Naive B cell (primary cell): ENCODE measurements around the gene DEFB132. TPM values are rescaled to one million over a fixed set of nuclear protein-coding genes. Genes with fewer than 3 reads are reported as not detected.
"Not testable (repeated sequence)": the region's sequence is repeated elsewhere in the genome, so short reads cannot be mapped to it uniquely, and the experiment has no call there.

ENCODE experiments used
- ATAC-seq, 2 donors: fragments of 150-1000 bp; cut with Tn5 transposase; 2 replicates each; pipeline ENCODE4 v1.10.0; 2021; ENCODE audit warnings: low read depth in 2 of 2, mild to moderate bottlenecking in 2 of 2, moderate library complexity in 2 of 2
- DNase-seq: peaks from one replicate; pipeline ENCODE4 v3.0.0; 2022
- H3K27ac Mint-ChIP-seq, 6 donors: one replicate each; pipeline ENCODE4 v1.8.0; 2020 to 2022; ENCODE audit warnings: mild to moderate bottlenecking in 6 of 6, mixed read lengths in 6 of 6, moderate library complexity in 5 of 6, inconsistent platforms in 2 of 6
- H3K27me3 Mint-ChIP-seq, 3 donors: one replicate each; pipeline ENCODE4 v1.8.0; 2021 to 2022; ENCODE audit warnings: mixed read lengths in 3 of 3, mild to moderate bottlenecking in 1 of 3
- H3K36me3 Mint-ChIP-seq, 2 donors: one replicate each; pipeline ENCODE4 v1.8.0; 2020 to 2022; ENCODE audit warnings: mixed read lengths in 2 of 2, inconsistent platforms in 1 of 2, mild to moderate bottlenecking in 1 of 2
- H3K4me1 Mint-ChIP-seq, 3 donors: one replicate each; pipeline ENCODE4 v1.8.0; 2020 to 2022; ENCODE audit warnings: mixed read lengths in 3 of 3, inconsistent platforms in 1 of 3, mild to moderate bottlenecking in 1 of 3, moderate library complexity in 1 of 3
- H3K4me3 Mint-ChIP-seq, 8 donors: one replicate each; pipeline ENCODE4 v1.8.0; 2020 to 2022; ENCODE audit warnings: mild to moderate bottlenecking in 8 of 8, mixed read lengths in 8 of 8, moderate library complexity in 8 of 8, inconsistent platforms in 2 of 8
- H3K9me3 Mint-ChIP-seq, 7 donors: one replicate each; pipeline ENCODE4 v1.8.0; 2020 to 2022; ENCODE audit warnings: mixed read lengths in 7 of 7, mild to moderate bottlenecking in 5 of 7, inconsistent platforms in 2 of 7, moderate library complexity in 1 of 7
- polyA plus RNA-seq, 6 donors: library from polyadenylated mRNA; unstranded; fragments of 300-500 nt; fragmentation: Illumina TruSeq; gene quantifications; one replicate each; pipeline ENCODE4 v1.2.3, GENCODE V29; 2021; ENCODE audit warnings: low read depth in 6 of 6

DEFB132 gene
- polyA plus RNA-seq, 6 donors from 2014 or later = not detected

- peak overlapping the region; percentile 0 to 94 (median 60) for H3K27ac Mint-ChIP-seq
- H3K4me3 Mint-ChIP-seq = peak overlapping the region; percentile 54 to 92 (median 84)
- DNase-seq (peak; percentile 32), ATAC-seq (peak; percentile 92 to 93)
- H3K36me3 Mint-ChIP-seq = no peaks in the 10 kb centered on the region
- peaks cover 5 to 24% (median 11%) of the 10 kb centered on the region in 3 donors for H3K4me1 Mint-ChIP-seq
- H3K9me3 Mint-ChIP-seq = no peaks in the 10 kb centered on the region
- no peaks in the 10 kb centered on the region for H3K27me3 Mint-ChIP-seq
Observed at GRCh38 chr20:237489-237888, 20.0 kb upstream of the DEFB132 start.

GRCh38 chr20:237929-238328 is 19.6 kb upstream of the DEFB132 start:
- peak overlapping the region; percentile 54 to 92 (median 84) for H3K4me3 Mint-ChIP-seq
- H3K27me3 Mint-ChIP-seq = no peaks in the 10 kb centered on the region
- H3K27ac Mint-ChIP-seq = peak overlapping the region; percentile 0 to 94 (median 60)
- no peaks in the 10 kb centered on the region for H3K36me3 Mint-ChIP-seq
- ATAC-seq (peak; percentile 80 to 81), DNase-seq (no peak)
- no peaks in the 10 kb centered on the region for H3K9me3 Mint-ChIP-seq
- H3K4me1 Mint-ChIP-seq = peaks cover 5 to 24% (median 11%) of the 10 kb centered on the region in 3 donors

GRCh38 chr20:242905-243304 is 14.6 kb upstream of the DEFB132 start:
- H3K27me3 Mint-ChIP-seq = peaks cover 0 to 5% (median 0%) of the 10 kb centered on the region in 3 donors
- H3K27ac Mint-ChIP-seq = no peak overlapping the region
- ATAC-seq (no peak), DNase-seq (no peak)
- no peaks in the 10 kb centered on the region for H3K9me3 Mint-ChIP-seq
- H3K4me3 Mint-ChIP-seq = no peak overlapping the region
- H3K36me3 Mint-ChIP-seq = no peaks in the 10 kb centered on the region
- peaks cover 0 to 9% (median 4%) of the 10 kb centered on the region in 3 donors for H3K4me1 Mint-ChIP-seq

- Mint-ChIP-seq H3K9me3 (no peaks in the 10 kb centered on the region), H3K27ac (no peak overlapping the region), H3K27me3 (peaks cover 0 to 5% (median 5%) of the 10 kb centered on the region in 3 donors), H3K36me3 (no peaks in the 10 kb centered on the region), H3K4me3 (no peak overlapping the region), H3K4me1 (no peaks in the 10 kb centered on the region)
- no peak for ATAC-seq
- DNase-seq = no peak
Observed at GRCh38 chr20:251354-251753, 6.2 kb upstream of the DEFB132 start.

- DNase-seq (no peak), ATAC-seq (no peak)
- no peaks in the 10 kb centered on the region for H3K4me1 Mint-ChIP-seq
- no peaks in the 10 kb centered on the region for H3K36me3 Mint-ChIP-seq
- H3K9me3 Mint-ChIP-seq = no peaks in the 10 kb centered on the region
- no peak overlapping the region for H3K27ac Mint-ChIP-seq
- H3K4me3 Mint-ChIP-seq = no peak overlapping the region
- H3K27me3 Mint-ChIP-seq = peaks cover 4 to 5% (median 5%) of the 10 kb centered on the region in 3 donors
Observed at GRCh38 chr20:252801-253200, 4.7 kb upstream of the DEFB132 start.

GRCh38 chr20:253447-253846 is 4.1 kb upstream of the DEFB132 start:
- not testable (repeated sequence) for H3K9me3 Mint-ChIP-seq, H3K36me3 Mint-ChIP-seq, DNase-seq, H3K4me3 Mint-ChIP-seq, H3K4me1 Mint-ChIP-seq, ATAC-seq, H3K27ac Mint-ChIP-seq
- peaks cover 5 to 11% (median 8%) of the 10 kb centered on the region in 3 donors for H3K27me3 Mint-ChIP-seq

- peaks cover 8 to 22% (median 12%) of the 10 kb centered on the region in 3 donors for H3K27me3 Mint-ChIP-seq
- DNase-seq = no peak
- no peaks in the 10 kb centered on the region for H3K36me3 Mint-ChIP-seq
- no peaks in the 10 kb centered on the region for H3K4me1 Mint-ChIP-seq
- no peak for ATAC-seq
- peak overlapping the region in 1 of 6 donors; percentile 5 for H3K27ac Mint-ChIP-seq
- H3K9me3 Mint-ChIP-seq = no peaks in the 10 kb centered on the region
- H3K4me3 Mint-ChIP-seq = no peak overlapping the region
Observed at GRCh38 chr20:258269-258858, 840 bp downstream of the DEFB132 start.

GRCh38 chr20:258963-259362 is 1.4 kb downstream of the DEFB132 start:
- DNase-seq (no peak), ATAC-seq (no peak)
- Mint-ChIP-seq H3K4me1 (no peaks in the 10 kb centered on the region), H3K27ac (no peak overlapping the region), H3K36me3 (no peaks in the 10 kb centered on the region), H3K9me3 (no peaks in the 10 kb centered on the region), H3K4me3 (no peak overlapping the region), H3K27me3 (peaks cover 8 to 22% (median 12%) of the 10 kb centered on the region in 3 donors)

GRCh38 chr20:259981-260380 is 2.5 kb downstream of the DEFB132 start:
- Mint-ChIP-seq H3K27ac (no peak overlapping the region), H3K4me3 (no peak overlapping the region), H3K9me3 (no peaks in the 10 kb centered on the region), H3K36me3 (no peaks in the 10 kb centered on the region), H3K27me3 (peaks cover 3 to 22% (median 12%) of the 10 kb centered on the region in 3 donors), H3K4me1 (no peaks in the 10 kb centered on the region)
- ATAC-seq (no peak), DNase-seq (no peak)

GRCh38 chr20:263701-264100 is 6.2 kb downstream of the DEFB132 start:
- Mint-ChIP-seq H3K27ac (no peak overlapping the region), H3K4me3 (no peak overlapping the region), H3K9me3 (no peaks in the 10 kb centered on the region), H3K27me3 (peaks cover 4 to 9% (median 7%) of the 10 kb centered on the region in 3 donors), H3K36me3 (no peaks in the 10 kb centered on the region), H3K4me1 (peaks cover 8 to 11% (median 11%) of the 10 kb centered on the region in 3 donors)
- ATAC-seq (no peak), DNase-seq (no peak)

GRCh38 chr20:266596-267562 is 9.4 kb downstream of the DEFB132 start:
- ATAC-seq = peak; percentile 97
- H3K4me3 Mint-ChIP-seq = peak overlapping the region; percentile 77 to 92 (median 86)
- no peaks in the 10 kb centered on the region for H3K36me3 Mint-ChIP-seq
- DNase-seq = peak; percentile 86
- H3K27ac Mint-ChIP-seq = peak overlapping the region in 2 of 6 donors; percentile 56 to 84
- peaks cover 0 to 4% (median 0%) of the 10 kb centered on the region in 3 donors for H3K27me3 Mint-ChIP-seq
- no peaks in the 10 kb centered on the region for H3K9me3 Mint-ChIP-seq
- H3K4me1 Mint-ChIP-seq = peaks cover 8 to 11% (median 11%) of the 10 kb centered on the region in 3 donors

- H3K9me3 Mint-ChIP-seq = no peaks in the 10 kb centered on the region
- DNase-seq (no peak), ATAC-seq (no peak)
- peaks cover 8 to 11% (median 11%) of the 10 kb centered on the region in 3 donors for H3K4me1 Mint-ChIP-seq
- H3K36me3 Mint-ChIP-seq = no peaks in the 10 kb centered on the region
- peaks cover 0 to 4% (median 0%) of the 10 kb centered on the region in 3 donors for H3K27me3 Mint-ChIP-seq
- H3K4me3 Mint-ChIP-seq = no peak overlapping the region
- H3K27ac Mint-ChIP-seq = peak overlapping the region in 2 of 6 donors; percentile 42 to 57
Observed at GRCh38 chr20:270517-270916, 13.0 kb downstream of the DEFB132 start.

GRCh38 chr20:271069-271468 is 13.5 kb downstream of the DEFB132 start:
- ATAC-seq = no peak
- H3K27me3 Mint-ChIP-seq = peaks cover 0 to 4% (median 0%) of the 10 kb centered on the region in 3 donors

More at GRCh38 chr20:271069-271468, 13.5 kb downstream of the DEFB132 start:
- DNase-seq = no peak
- H3K27ac Mint-ChIP-seq = peak overlapping the region in 1 of 6 donors; percentile 15
- H3K4me1 Mint-ChIP-seq = peaks cover 8 to 11% (median 11%) of the 10 kb centered on the region in 3 donors
- H3K36me3 Mint-ChIP-seq = peaks cover 0 to 4% of the 10 kb centered on the region in 2 donors
- H3K4me3 Mint-ChIP-seq = no peak overlapping the region
- no peaks in the 10 kb centered on the region for H3K9me3 Mint-ChIP-seq
